SK-N-SH (cell line): Measurements from ENCODE around the gene METTL27. TPM values are rescaled to one million over a fixed set of nuclear protein-coding genes. Genes with fewer than 3 reads are reported as not detected.

ENCODE experiments used
- CTCF ChIA-PET: fragments of 300-600, 350-600 bp; formaldehyde crosslinking; extraction: SDS; loops from one replicate; lab custom pipeline; 2021; lab: Yijun Ruan, JAX
- POLR2A ChIA-PET: fragments of 350-600 bp; sonication (Branson Sonifier 250); formaldehyde crosslinking; extraction: SDS; loops from one replicate; lab custom pipeline; 2020; ENCODE audit warnings: antibody characterized with exemption, inconsistent platforms; lab: Yijun Ruan, JAX
- DNase-seq: peaks from one replicate; pipeline ENCODE4 v3.0.0; 2012
- H2AFZ ChIP-seq: fragments of 200-600 bp; sonication (generic); 2 replicates; pipeline ENCODE4 v1.8.1; 2016; ENCODE audit warnings: antibody characterized with exemption, mild to moderate bottlenecking, low read depth
- H3F3A ChIP-seq: fragments of 200-600 bp; sonication (generic); replicated peaks from 2 replicates; pipeline ENCODE3; 2016; ENCODE audit warnings: antibody characterized with exemption, mild to moderate bottlenecking; ENCODE audit not compliant: insufficient read depth
- H3K27ac ChIP-seq, 2 experiments: fragments of 200-500 bp in 1 of 2; fragments of 200-600 bp in 1 of 2; sonication (Bioruptor generic) in 1 of 2; sonication (generic), shearing (Covaris generic) in 1 of 2; 2 replicates each; pipeline versions ENCODE4 v1.5.1 to v1.6.1; 2014 to 2016; ENCODE audit warnings: low read depth in 2 of 2, inconsistent platforms in 1 of 2, low read length in 1 of 2, mild to moderate bottlenecking in 1 of 2, mixed read lengths in 1 of 2
- H3K27me3 ChIP-seq: fragments of 200-600 bp; sonication (generic), shearing (Covaris generic); 2 replicates; pipeline ENCODE4 v1.6.1; 2016; ENCODE audit warnings: mixed run types; ENCODE audit not compliant: insufficient read depth
- H3K36me3 ChIP-seq, 2 experiments: fragments of 200-500 bp in 1 of 2; fragments of 200-600 bp in 1 of 2; sonication (Bioruptor generic) in 1 of 2; sonication (generic) in 1 of 2; replicated peaks in 1 of 2; 2 replicates each; pipeline versions ENCODE3 to v1.5.1; 2014 to 2016; ENCODE audit warnings: low read length in 1 of 2, mild to moderate bottlenecking in 1 of 2; ENCODE audit not compliant: insufficient read depth in 2 of 2, control insufficient read depth in 1 of 2
- H3K4me1 ChIP-seq, 2 experiments: fragments of 200-500 bp in 1 of 2; fragments of 200-600 bp in 1 of 2; sonication (Bioruptor generic) in 1 of 2; sonication (generic), shearing (Covaris generic) in 1 of 2; 2 replicates each; pipeline versions ENCODE4 v1.5.1 to v1.6.1; 2014 to 2016; ENCODE audit warnings: low read depth in 1 of 2, low read length in 1 of 2, mixed run types in 1 of 2; ENCODE audit not compliant: insufficient read depth in 2 of 2, control insufficient read depth in 1 of 2
- H3K4me2 ChIP-seq: fragments of 200-600 bp; sonication (generic), shearing (Covaris generic); 2 replicates; pipeline ENCODE4 v1.6.1; 2017; ENCODE audit warnings: mixed run types
- H3K4me3 ChIP-seq, 2 experiments: fragments of 200-500 bp in 1 of 2; fragments of 200-600 bp in 1 of 2; sonication (Bioruptor generic) in 1 of 2; sonication (generic), shearing (Covaris generic) in 1 of 2; 2 replicates each; pipeline versions ENCODE4 v1.5.1 to v1.8.1; 2014 to 2016; ENCODE audit warnings: low read depth in 2 of 2, inconsistent platforms in 1 of 2, low read length in 1 of 2, mild to moderate bottlenecking in 1 of 2, mixed read lengths in 1 of 2, moderate library complexity in 1 of 2
- H3K79me2 ChIP-seq: fragments of 200-600 bp; sonication (generic); 2 replicates; pipeline ENCODE4 v1.8.1; 2017; ENCODE audit warnings: mild to moderate bottlenecking; ENCODE audit not compliant: insufficient read depth
- H3K9ac ChIP-seq: fragments of 200-600 bp; sonication (generic); 2 replicates; pipeline ENCODE4 v1.6.1; 2017; ENCODE audit warnings: mixed run types
- H3K9me2 ChIP-seq: fragments of 200-600 bp; sonication (generic); 2 replicates; pipeline ENCODE4 v1.6.1; 2017; ENCODE audit warnings: mixed run types
- H3K9me3 ChIP-seq: fragments of 200-600 bp; sonication (generic); 2 replicates; pipeline ENCODE4 v1.6.1; 2017; ENCODE audit warnings: mixed run types, mild to moderate bottlenecking, moderate library complexity
- H4K20me1 ChIP-seq: fragments of 200-600 bp; sonication (generic); 2 replicates; pipeline ENCODE4 v1.6.1; 2017; ENCODE audit warnings: mild to moderate bottlenecking, mixed run types; ENCODE audit not compliant: insufficient read depth
- CTCF ChIP-seq: fragments of 200-600 bp; sonication (generic); IDR thresholded peaks from 2 replicates; pipeline ENCODE4 v1.6.1; 2017; ENCODE audit warnings: antibody characterized with exemption, mild to moderate bottlenecking, moderate library complexity
- EP300 ChIP-seq, 2 experiments: IDR thresholded peaks; 2 replicates each; pipeline versions ENCODE4 v1.4.0 to v1.6.1; 2012; ENCODE audit warnings: borderline replicate concordance in 1 of 2, low read depth in 1 of 2, low read length in 1 of 2
- FOSL2 ChIP-seq: IDR thresholded peaks from 2 replicates; pipeline ENCODE4 v1.4.0; 2012; ENCODE audit warnings: low read depth, mild to moderate bottlenecking, moderate library complexity, borderline replicate concordance
- FOXJ3 ChIP-seq: sonication (generic); formaldehyde crosslinking; IDR thresholded peaks from 2 replicates; pipeline ENCODE4 v1.5.1; 2020; ENCODE audit warnings: mild to moderate bottlenecking, missing genetic modification reagents
- GABPA ChIP-seq: IDR thresholded peaks from 2 replicates; pipeline ENCODE4 v1.4.0; 2012; ENCODE audit warnings: low read depth, mild to moderate bottlenecking
- GATA2 ChIP-seq: sonication (generic); formaldehyde crosslinking; IDR thresholded peaks from 2 replicates; pipeline ENCODE4 v1.5.0; 2020; ENCODE audit warnings: mild to moderate bottlenecking, missing genetic modification reagents
- NRF1 ChIP-seq: IDR thresholded peaks from 2 replicates; pipeline ENCODE4 v1.6.1; 2012; ENCODE audit warnings: low read depth, mild to moderate bottlenecking, low read length
- RCOR1 ChIP-seq: fragments of 150-350 bp; IDR thresholded peaks from 2 replicates; pipeline ENCODE4 v1.6.1; 2017; ENCODE audit warnings: antibody characterized with exemption, low read length
- TAF1 ChIP-seq: IDR thresholded peaks from 2 replicates; pipeline ENCODE4 v1.6.1; 2012; ENCODE audit warnings: low read depth, mild to moderate bottlenecking, low read length, moderate library complexity, borderline replicate concordance
- TCF12 ChIP-seq: IDR thresholded peaks from 2 replicates; pipeline ENCODE4 v1.4.0; 2012
- TEAD4 ChIP-seq: IDR thresholded peaks from 2 replicates; pipeline ENCODE4 v1.4.0; 2012; ENCODE audit warnings: mild to moderate bottlenecking, borderline replicate concordance; ENCODE audit not compliant: insufficient read depth
- WGBS: methylation state at CpG from one replicate; pipeline ENCODE4 v1.1.6; 2017; ENCODE audit warnings: low lambda C conversion rate; 5-methylcytosine and 5-hydroxymethylcytosine counted together
- polyA plus RNA-seq, 3 experiments: library from polyadenylated mRNA; depleted of rRNA; stranded (reverse); fragments of >200 nt; gene quantifications; 2 replicates each; pipeline ENCODE4 v1.2.3, GENCODE V29; 2012
- TF ChIP-seq, protein P1 (sequence below): IDR thresholded peaks from 2 replicates; pipeline ENCODE4; 2012
- TF ChIP-seq, protein P2 (sequence below): IDR thresholded peaks from 2 replicates; pipeline ENCODE4 v1.6.1; 2012; ENCODE audit warnings: mild to moderate bottlenecking, low read depth, low read length, moderate library complexity
- TF ChIP-seq, protein P3 (sequence below): IDR thresholded peaks from 2 replicates; pipeline ENCODE4 v1.4.0; 2012; ENCODE audit warnings: low read depth

Gene METTL27
- polyA plus RNA-seq, 1 of the 3 experiments (the other 2 are of a cell fraction) = 3.1 TPM

DNA sequence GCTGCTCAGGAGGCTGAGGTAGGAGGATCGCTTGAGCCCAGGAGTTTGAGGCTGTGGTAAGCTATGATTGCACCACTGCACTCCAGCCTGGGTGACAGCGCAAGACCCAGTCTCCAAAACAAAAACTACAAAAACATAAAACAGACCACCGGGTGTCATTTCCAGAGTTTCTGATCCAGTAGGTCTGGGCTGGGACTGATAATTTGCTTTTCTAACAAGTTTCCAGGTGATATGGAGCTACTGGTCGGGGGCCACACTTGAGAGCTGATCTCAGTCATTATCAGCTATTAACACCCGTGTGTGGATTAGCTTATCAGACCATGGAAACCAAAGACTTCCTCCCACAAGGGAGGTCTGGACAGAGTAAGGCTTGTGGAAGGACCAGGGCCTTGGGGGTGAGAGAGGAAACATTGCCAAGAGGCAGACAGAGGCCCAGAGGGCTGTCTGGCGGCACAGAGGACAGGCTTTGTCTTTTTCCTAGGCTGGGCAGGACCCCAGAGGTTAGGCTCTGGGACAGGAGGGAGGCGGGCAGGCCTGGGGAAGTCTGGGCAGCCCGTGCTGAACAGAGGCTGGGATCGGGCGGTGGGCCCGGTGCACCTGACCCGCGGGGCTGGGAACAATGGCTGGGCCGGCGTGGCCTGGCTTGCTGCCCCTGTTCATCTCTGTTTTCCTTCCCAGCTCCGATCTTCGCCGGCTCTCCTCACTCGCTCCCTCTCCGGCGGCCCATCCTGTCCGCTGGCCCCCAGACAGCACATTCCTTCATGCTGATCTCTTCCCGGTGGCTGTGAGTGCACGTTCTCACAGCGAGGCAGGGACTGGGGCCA lies 43.9 kb upstream of the METTL27 start:
- H4K20me1 ChIP-seq = no peaks in the 10 kb centered on the region
- no peak overlapping the region for H3K4me2 ChIP-seq
- H3K9me2 ChIP-seq = no peaks in the 10 kb centered on the region
- peaks cover 15% of the 10 kb centered on the region for H3F3A ChIP-seq
- TF ChIP-seq RCOR1 = peak; percentile 52; the same call in 1 of the 2 replicates
- TF ChIP-seq FOSL2 = no peak
- peak; percentile 40; the same call in 1 of the 2 replicates for TF ChIP-seq GATA2 (CRISPR knock-in tag)
- TF ChIP-seq FOXJ3 (CRISPR knock-in tag) = peak; percentile 31; the same call in 1 of the 2 replicates
- no peaks in the 10 kb centered on the region for H3K9me3 ChIP-seq
- H3K36me3 ChIP-seq = no peaks in the 10 kb centered on the region
- peak overlapping the region in 1 of 2 experiments; percentile 37; a peak in 2 of 4 replicates for H3K27ac ChIP-seq
- H3K4me3 ChIP-seq = no peak overlapping the region
- ChIA-PET CTCF (interaction anchor here (1.1 to 3.4 kb wide), 3 partner anchors 33 to 519 kb away, joined by 3 to 11 read pairs (median 3); no protein-coding TSS in a partner anchor), POLR2A (no interaction called here)
- H3K79me2 ChIP-seq = no peaks in the 10 kb centered on the region
- H3K9ac ChIP-seq = peak overlapping the region; percentile 14; the same call in 1 of the 2 replicates
- WGBS = 81% methylated on average over 25 of the region's 25 CpGs
- DNase-seq = peak; percentile 70
- H3K27me3 ChIP-seq = no peaks in the 10 kb centered on the region
- peaks cover 7 to 19% of the 10 kb centered on the region in 2 experiments; a peak in 2 of 4 replicates for H3K4me1 ChIP-seq
- peak overlapping the region; percentile 53 for H2AFZ ChIP-seq

DNA sequence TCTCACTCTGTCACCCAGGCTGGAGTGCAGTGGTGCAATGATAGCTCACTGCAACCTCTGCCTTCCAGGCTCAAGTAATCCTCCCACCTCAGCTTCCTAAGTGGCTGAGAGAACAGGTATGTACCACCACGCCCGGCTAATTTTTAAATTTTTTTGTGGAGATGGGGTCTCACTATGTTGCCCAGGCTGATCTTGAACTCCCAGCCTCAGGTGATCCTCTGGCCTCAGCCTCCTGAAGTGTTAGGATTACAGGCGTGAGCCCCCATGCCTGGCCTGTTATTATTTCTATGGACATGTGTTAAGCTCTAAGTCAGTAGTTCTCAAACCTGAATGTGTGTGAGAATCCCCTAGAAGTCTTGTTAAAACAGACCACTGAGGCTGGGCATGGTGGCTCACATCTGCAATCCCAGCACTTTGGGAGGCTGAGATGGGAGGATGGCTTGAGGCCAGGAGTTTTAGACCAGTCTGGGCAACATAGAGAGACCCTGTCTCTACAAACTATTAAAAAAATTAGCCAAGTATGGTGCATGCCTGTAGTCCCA lies 43.2 kb upstream of the METTL27 start:
- no peak for DNase-seq
- no peak overlapping the region for H3K9ac ChIP-seq
- peaks cover 14 to 25% of the 10 kb centered on the region in 2 experiments; a peak in 3 of 4 replicates for H3K4me1 ChIP-seq
- H3K27ac ChIP-seq = no peak overlapping the region
- H3K9me2 ChIP-seq = no peaks in the 10 kb centered on the region
- POLR2A ChIA-PET = no interaction called here
- H4K20me1 ChIP-seq = no peaks in the 10 kb centered on the region
- no peaks in the 10 kb centered on the region for H3K36me3 ChIP-seq
- H2AFZ ChIP-seq = no peak overlapping the region
- CTCF ChIA-PET = interaction anchor here (1.1 to 3.4 kb wide), 3 partner anchors 33 to 520 kb away, joined by 3 to 11 read pairs (median 3); no protein-coding TSS in a partner anchor
- no peak overlapping the region for H3K4me2 ChIP-seq
- no peaks in the 10 kb centered on the region for H3K9me3 ChIP-seq
- WGBS = 95% methylated on average over 3 of the region's 3 CpGs
- no peaks in the 10 kb centered on the region for H3K79me2 ChIP-seq
- no peak overlapping the region for H3K4me3 ChIP-seq
- H3K27me3 ChIP-seq = no peaks in the 10 kb centered on the region
- TF ChIP-seq NRF1 (no peak), EP300 (IDR thresholded peaks at IDR 0.05; ENCODE audit: borderline replicate concordance in 1 of 2, low read depth in 1 of 2, low read length in 1 of 2) (no peak), TAF1 (no peak), TEAD4 (no peak), TCF12 (no peak), GABPA (no peak), FOSL2 (no peak), CTCF (no peak), GATA2 (CRISPR knock-in tag) (no peak)
- TF ChIP-seq, protein P1, sequence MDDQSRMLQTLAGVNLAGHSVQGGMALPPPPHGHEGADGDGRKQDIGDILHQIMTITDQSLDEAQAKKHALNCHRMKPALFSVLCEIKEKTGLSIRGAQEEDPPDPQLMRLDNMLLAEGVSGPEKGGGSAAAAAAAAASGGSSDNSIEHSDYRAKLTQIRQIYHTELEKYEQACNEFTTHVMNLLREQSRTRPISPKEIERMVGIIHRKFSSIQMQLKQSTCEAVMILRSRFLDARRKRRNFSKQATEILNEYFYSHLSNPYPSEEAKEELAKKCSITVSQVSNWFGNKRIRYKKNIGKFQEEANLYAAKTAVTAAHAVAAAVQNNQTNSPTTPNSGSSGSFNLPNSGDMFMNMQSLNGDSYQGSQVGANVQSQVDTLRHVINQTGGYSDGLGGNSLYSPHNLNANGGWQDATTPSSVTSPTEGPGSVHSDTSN = no peak
- TF ChIP-seq, protein P2, sequence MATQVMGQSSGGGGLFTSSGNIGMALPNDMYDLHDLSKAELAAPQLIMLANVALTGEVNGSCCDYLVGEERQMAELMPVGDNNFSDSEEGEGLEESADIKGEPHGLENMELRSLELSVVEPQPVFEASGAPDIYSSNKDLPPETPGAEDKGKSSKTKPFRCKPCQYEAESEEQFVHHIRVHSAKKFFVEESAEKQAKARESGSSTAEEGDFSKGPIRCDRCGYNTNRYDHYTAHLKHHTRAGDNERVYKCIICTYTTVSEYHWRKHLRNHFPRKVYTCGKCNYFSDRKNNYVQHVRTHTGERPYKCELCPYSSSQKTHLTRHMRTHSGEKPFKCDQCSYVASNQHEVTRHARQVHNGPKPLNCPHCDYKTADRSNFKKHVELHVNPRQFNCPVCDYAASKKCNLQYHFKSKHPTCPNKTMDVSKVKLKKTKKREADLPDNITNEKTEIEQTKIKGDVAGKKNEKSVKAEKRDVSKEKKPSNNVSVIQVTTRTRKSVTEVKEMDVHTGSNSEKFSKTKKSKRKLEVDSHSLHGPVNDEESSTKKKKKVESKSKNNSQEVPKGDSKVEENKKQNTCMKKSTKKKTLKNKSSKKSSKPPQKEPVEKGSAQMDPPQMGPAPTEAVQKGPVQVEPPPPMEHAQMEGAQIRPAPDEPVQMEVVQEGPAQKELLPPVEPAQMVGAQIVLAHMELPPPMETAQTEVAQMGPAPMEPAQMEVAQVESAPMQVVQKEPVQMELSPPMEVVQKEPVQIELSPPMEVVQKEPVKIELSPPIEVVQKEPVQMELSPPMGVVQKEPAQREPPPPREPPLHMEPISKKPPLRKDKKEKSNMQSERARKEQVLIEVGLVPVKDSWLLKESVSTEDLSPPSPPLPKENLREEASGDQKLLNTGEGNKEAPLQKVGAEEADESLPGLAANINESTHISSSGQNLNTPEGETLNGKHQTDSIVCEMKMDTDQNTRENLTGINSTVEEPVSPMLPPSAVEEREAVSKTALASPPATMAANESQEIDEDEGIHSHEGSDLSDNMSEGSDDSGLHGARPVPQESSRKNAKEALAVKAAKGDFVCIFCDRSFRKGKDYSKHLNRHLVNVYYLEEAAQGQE = no peak
- TF ChIP-seq, protein P3, sequence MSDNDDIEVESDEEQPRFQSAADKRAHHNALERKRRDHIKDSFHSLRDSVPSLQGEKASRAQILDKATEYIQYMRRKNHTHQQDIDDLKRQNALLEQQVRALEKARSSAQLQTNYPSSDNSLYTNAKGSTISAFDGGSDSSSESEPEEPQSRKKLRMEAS = no peak
- peaks cover 16% of the 10 kb centered on the region for H3F3A ChIP-seq
